ENCODE data around the gene DOCK10. TPM values are rescaled to one million over a fixed set of nuclear protein-coding genes. Genes with fewer than 3 reads are reported as not detected.

Gene DOCK10
- total RNA-seq, 1 experiment from 2014 or later, result 5.8 TPM

- BruUV-seq (replicated peaks), result no TSS peak
- CTCF ChIA-PET, result no interaction called here
These were observed 28.5 kb upstream of the DOCK10 start for GRCh38 chr2:225070811-225071210.

GRCh38 chr2:225069966-225070365, 27.7 kb upstream of the DOCK10 start:
- no TSS peak for BruUV-seq (replicated peaks)

More at GRCh38 chr2:225070811-225071210, 28.5 kb upstream of the DOCK10 start:
- in situ Hi-C loops (cut with HindIII; ENCODE audit: low pct_unique_long_range_greater_than_20kb, low sequenced_read_pairs) (no loop called here), intact Hi-C loops (cut with micrococcal nuclease; ENCODE audit: unreplicated experiment) (no loop called here)
- Histone ChIP-seq H3K27me3 (ENCODE audit: control insufficient read depth, insufficient read depth, low read length) (no peaks in the 10 kb centered on the region), H3K4me3 (ENCODE audit: low read depth in 2 of 2, low read length in 2 of 2) (no peak overlapping the region), H3K4me1 (ENCODE audit: control insufficient read depth, insufficient read depth, low read length) (no peaks in the 10 kb centered on the region), H3K9me3 (ENCODE audit: control insufficient read depth, insufficient read depth, low read depth, low read length) (no peaks in the 10 kb centered on the region), H3K36me3 (ENCODE audit: control insufficient read depth, insufficient read depth, low read length) (no peaks in the 10 kb centered on the region), H3K27ac (ENCODE audit: low read length) (no peak overlapping the region)
- DNase-seq (ENCODE audit: low read depth, low spot score) (no peak), ATAC-seq (no peak)
- POLR2A ChIA-PET, result no interaction called here
- TF ChIP-seq CTCF (IDR thresholded peaks at IDR 0.05) (no peak), POLR2AphosphoS5 (IDR thresholded peaks at IDR 0.05; ENCODE audit: low read depth, low read length) (no peak), SIN3A (IDR thresholded peaks at IDR 0.05; ENCODE audit: borderline replicate concordance, insufficient read depth, low read depth, low read length) (no peak), TCF7L2 (IDR thresholded peaks at IDR 0.05; ENCODE audit: low read depth, low read length) (no peak), REST (IDR thresholded peaks at IDR 0.05; ENCODE audit: insufficient read depth in 1 of 2, low read depth in 2 of 2, low read length in 1 of 2) (no peak)

More at GRCh38 chr2:225069966-225070365, 27.7 kb upstream of the DOCK10 start:
- intact Hi-C loops (cut with micrococcal nuclease; ENCODE audit: unreplicated experiment), result no loop called here
- in situ Hi-C loops (cut with HindIII; ENCODE audit: low pct_unique_long_range_greater_than_20kb, low sequenced_read_pairs), result no loop called here
- POLR2A ChIA-PET, result interaction anchor here (0.5 to 0.7 kb wide), 2 partner anchors 16 to 102 kb away, joined by 3 to 5 read pairs; no protein-coding TSS in a partner anchor
- DNase-seq (ENCODE audit: low read depth, low spot score) (no peak), ATAC-seq (no peak)
- no peak overlapping the region for H3K4me3 ChIP-seq (ENCODE audit: low read depth in 2 of 2, low read length in 2 of 2)
- no peak for TF ChIP-seq CTCF (IDR thresholded peaks at IDR 0.05)
- no peak for TF ChIP-seq POLR2AphosphoS5 (IDR thresholded peaks at IDR 0.05; ENCODE audit: low read depth, low read length)
- TF ChIP-seq REST (IDR thresholded peaks at IDR 0.05; ENCODE audit: insufficient read depth in 1 of 2, low read depth in 2 of 2, low read length in 1 of 2), result no peak
- TF ChIP-seq SIN3A (IDR thresholded peaks at IDR 0.05; ENCODE audit: borderline replicate concordance, insufficient read depth, low read depth, low read length), result no peak
- no peak for TF ChIP-seq TCF7L2 (IDR thresholded peaks at IDR 0.05; ENCODE audit: low read depth, low read length)
- no peaks in the 10 kb centered on the region for H3K9me3 ChIP-seq (ENCODE audit: control insufficient read depth, insufficient read depth, low read depth, low read length)
- H3K4me1 ChIP-seq (ENCODE audit: control insufficient read depth, insufficient read depth, low read length), result no peaks in the 10 kb centered on the region
- CTCF ChIA-PET, result no interaction called here
- no peaks in the 10 kb centered on the region for H3K27me3 ChIP-seq (ENCODE audit: control insufficient read depth, insufficient read depth, low read length)
- H3K36me3 ChIP-seq (ENCODE audit: control insufficient read depth, insufficient read depth, low read length), result no peaks in the 10 kb centered on the region
- H3K27ac ChIP-seq (ENCODE audit: low read length), result no peak overlapping the region

All from Panc1 (cell line).